Stimulated activated CD8-positive, alpha-beta memory T cell treated with anti-CD3 and anti-CD28 coated beads, Interleukin-12 subunit alpha, Interleukin-12 subunit beta, amount 100 ng/mL, for 1 hour (primary cell): ENCODE results near the gene LRRC4C.

Source experiments
- DNase-seq: peaks from one replicate; pipeline ENCODE4 v3.0.0-alpha.2; 2020; ENCODE audit warnings: low read depth

LRRC4C gene

DNA sequence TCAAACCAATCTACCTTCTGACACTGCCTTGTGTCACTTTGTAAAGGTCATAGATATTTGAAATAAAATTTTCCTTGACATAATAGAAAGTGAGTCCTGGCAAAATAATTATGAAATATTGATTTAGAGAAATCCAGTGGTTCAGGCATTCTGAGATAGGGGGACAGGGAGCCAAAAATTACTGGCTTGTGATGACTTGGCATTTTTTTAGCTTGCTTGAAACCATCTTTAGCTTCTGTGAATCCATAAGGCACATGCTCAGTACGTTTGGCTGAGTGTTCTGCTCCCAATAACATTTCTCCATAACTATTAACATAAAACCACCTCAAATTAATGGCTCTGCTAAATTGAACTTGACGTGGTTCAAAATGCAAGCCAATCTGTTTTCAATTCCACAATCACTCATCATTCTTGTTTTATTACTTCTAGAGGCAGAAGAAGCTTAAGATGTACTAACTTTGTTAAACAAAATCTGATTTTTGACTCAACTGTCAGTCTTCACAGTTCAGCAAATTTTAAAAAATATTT is 209.0 kb downstream of the LRRC4C start:
- no peak for DNase-seq

DNA sequence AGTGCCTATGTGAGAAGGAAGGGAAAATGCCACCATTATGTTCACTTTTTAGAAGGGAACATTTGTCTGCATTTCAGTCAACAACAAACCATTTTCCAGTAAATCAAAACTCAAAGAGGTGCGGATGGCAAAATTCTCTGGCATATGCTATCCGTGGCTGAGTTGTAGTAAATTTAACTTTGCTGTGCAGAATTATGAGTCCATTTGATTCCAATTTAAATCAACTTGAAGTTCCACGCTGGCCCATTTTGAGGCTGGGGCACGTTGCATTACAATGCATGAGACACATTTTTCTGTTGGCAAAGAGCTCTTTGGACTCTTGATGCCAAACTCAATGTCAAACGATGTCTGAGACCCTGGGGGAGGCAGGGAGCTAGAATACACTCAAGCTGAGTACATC is 211.8 kb downstream of the LRRC4C start:
- DNase-seq: no peak

DNA sequence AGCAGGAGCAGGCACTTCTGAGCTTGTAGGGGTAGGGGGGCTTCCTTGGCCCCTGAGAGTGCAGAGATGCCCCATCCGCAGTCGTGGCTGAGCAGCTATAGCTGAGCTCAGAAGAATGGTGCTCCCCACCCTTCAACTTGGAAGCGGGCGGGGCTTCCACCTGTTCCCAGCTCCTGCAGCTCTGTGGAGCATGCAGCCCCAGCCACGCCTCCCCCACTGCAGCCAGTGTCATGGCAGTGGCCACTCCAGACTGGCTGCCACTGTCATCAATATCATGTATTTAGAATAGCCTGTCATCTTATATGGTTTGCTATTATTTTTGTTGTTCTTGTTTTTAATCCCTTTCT is 213.1 kb downstream of the LRRC4C start:
- no peak for DNase-seq

DNA sequence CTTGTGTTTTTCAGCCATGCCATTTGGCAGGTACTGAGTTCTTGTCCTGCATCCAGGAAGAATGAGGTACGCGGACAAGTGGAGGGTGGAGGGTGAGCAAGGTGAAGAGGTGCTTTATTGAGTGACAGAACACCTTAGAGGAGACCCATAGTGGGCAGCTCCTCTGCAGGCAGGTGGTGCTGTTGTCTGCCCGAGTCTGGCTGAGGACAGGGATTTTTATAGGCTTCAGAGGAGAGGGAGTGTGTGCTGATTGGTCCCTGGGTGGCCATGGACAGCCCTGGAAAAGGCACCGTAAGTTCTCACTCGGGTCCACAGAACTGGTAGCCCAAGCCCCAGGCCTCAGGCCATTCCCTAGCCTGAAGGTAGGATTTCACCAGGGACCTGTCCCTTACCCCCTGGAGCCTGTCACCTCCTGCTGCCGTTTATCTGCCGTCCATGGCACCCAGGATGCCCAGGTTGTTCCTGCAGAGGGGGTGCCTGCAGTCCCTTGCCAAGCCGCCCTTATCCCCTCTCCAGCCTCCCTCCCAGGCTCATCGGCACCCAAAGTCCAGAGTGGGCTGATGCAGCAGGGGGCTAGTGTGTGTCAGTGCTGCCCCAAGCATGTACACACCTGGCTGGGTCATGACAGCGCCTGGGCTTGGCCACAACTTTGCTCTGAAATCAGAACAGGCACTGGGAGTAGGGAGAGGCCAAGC is 213.6 kb downstream of the LRRC4C start:
- DNase-seq: no peak

DNA sequence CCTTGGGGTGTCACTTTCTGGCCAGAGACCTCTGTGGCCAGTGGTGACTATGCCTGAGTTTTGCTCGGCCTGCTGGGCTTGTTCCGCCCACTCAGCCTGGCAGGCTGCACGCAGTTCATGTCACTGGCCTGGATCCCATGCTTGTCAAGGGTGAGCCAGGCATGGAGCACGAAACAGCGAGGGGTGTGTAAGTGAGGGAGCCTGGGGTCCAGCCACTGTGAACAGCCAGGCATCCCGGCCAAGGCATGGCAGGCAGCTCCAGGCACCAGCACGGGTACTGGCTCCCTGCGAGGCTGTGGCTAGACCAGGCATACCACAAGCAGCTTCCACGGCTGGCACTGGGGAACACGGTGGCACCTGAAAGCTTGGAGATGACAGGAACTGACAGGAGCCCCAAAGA is 214.3 kb downstream of the LRRC4C start:
- DNase-seq: no peak

DNA sequence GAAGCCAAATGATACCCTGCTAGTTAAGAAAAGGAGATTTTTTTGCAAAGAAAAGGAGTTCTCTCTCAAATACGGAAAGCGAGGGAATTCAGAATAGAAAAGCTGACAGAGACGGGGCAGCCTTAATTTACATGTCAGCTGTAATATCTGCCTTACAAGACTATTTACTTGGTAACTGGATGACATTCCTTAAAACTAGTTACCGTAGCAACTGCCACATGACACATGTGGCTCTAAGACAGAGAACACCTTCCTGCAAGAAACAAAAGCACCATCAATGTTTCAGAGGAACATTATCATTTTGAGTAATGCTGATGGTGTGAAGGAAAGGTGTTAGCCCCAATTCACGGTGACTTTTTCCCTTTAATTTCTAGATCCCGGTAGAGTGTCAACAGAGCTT is 222.1 kb downstream of the LRRC4C start:
- no peak for DNase-seq

DNA sequence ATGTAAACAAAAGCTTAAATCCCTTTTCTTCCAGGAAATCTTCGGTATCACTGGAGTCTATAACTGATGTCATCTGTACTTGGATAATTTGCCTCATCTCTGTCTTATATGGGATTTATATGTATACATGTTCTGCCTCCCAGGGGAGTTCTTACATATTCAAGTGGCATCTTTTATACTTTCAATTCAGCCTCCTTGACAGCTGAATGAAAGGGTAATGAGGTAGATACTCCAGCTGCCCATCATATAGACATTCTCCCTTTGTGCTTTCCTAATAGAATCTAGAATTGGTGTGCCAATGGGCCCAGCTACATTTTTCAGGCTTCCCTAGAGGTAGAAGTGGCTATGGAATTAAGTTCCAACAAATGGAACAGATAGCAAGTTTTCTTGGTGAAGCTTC is 223.8 kb downstream of the LRRC4C start:
- DNase-seq: no peak

DNA sequence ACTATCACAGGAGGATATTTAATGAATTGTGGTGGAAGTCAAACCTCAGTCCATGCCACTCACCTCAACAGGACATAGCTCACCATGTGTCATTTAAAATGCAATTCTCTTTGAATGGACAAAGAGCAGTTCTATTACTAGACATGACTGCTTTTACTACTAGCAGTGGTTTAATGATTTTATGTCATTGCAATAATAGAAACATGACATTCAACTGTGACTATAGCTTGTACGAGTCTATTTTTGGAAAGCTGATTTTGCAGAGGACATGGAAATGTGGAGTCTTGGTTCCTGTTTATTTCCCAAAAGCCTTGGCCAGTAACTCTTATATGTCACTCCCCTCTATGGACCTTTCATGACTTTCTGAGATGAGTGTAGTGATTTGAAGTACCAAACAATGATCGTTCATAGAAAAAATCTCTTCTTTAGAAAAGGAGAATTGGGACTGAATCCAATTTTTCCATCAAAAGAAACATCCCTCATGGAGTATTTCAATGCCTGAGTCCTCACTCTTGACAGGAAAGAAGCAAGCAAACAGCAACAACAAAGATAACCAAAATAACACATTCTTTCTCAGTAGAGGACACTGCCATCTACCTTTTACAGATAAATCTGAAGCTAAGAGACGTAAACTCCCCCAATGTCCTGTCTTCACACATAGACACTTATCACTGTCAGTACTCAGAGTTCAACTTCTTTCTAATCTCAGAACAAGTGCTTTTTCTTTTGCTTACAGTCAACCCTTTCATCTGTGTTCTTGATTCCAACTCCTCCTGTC is 233.4 kb downstream of the LRRC4C start:
- no peak for DNase-seq

DNA sequence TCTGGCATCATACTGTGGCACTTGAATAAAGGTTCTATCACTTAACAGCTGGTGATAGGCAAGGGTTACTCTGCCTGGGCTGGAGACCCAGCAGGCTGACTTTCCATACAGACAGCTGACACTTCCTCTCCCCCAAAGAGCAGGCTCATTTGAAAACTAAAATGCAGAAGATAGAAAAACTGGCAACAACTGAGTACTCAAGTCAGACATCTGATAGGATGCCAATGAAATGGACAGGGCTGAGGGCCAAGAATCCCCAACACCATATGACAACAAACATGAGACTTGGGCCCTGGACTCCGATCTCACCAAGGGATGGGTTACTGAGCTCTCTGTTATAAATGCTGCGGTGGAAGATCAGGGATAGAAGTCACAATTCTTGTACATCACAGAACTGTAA is 237.2 kb downstream of the LRRC4C start:
- DNase-seq: no peak

DNA sequence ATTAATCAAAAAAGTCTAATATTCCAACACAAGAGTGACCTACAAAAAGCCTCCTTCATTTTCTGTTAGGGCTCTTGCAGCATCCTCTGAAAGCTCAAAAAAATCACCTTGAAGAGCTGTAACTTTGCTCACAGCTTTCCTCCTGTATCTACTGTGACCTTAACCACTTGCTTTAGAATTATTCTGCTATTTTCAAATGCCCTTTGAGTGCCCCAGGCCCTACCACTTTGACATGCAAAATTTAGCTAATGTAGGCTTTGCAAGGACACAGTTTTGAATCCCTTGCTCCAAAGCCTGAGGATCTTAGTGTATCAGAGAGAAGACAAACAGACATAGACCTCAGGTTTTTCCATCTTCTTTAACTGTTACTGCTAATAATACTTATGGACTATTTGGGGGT is 253.1 kb downstream of the LRRC4C start:
- no peak for DNase-seq

DNA sequence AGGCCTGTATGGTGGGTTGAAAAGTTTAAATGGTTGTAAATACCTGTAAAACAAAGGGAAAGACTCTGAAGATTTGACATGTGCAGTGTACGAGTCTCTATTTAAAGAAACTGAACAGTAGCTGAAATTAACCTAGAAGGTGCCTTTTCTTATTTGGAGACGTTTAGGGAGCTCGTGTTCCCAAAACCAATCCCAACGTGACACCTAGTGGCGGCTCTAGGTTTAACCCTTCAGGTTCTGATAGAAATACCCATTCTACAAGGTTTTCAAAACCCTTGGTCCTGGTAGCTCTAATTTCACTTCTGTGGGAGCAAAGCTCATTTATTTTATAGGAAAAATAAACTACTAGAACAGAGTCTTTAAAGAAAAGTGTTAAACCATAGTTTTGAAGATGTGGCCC is 258.3 kb downstream of the LRRC4C start:
- DNase-seq: no peak

DNA sequence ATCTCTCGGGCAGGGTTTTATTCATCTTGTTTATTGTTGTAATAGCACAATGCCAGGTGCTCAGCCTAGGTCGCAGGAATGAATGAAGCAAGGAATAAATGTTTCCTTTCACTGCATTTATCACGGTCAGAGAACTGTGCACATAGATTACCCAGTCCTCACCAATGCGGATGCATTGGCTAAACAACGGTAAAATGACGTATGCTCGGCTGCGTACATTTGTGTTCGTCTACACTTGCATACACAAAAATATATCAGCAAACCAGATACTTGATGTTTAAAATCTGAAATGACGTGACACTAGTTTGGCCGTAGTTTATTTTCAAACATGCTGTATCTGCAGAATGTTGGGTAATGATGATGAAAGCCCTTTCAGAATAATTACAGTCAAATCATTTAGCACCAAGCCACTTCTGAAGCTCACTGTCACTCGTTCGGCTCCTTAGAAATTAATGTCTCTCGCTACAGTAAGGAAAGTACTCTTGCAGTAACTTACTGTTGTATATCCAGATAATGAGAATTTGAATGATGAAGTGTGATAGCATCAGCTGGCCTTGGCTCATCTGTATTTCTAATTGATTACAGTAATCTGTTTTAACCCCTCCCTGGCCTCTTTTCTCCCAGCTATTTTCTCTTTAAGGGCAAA is 268.9 kb downstream of the LRRC4C start:
- DNase-seq: no peak

DNA sequence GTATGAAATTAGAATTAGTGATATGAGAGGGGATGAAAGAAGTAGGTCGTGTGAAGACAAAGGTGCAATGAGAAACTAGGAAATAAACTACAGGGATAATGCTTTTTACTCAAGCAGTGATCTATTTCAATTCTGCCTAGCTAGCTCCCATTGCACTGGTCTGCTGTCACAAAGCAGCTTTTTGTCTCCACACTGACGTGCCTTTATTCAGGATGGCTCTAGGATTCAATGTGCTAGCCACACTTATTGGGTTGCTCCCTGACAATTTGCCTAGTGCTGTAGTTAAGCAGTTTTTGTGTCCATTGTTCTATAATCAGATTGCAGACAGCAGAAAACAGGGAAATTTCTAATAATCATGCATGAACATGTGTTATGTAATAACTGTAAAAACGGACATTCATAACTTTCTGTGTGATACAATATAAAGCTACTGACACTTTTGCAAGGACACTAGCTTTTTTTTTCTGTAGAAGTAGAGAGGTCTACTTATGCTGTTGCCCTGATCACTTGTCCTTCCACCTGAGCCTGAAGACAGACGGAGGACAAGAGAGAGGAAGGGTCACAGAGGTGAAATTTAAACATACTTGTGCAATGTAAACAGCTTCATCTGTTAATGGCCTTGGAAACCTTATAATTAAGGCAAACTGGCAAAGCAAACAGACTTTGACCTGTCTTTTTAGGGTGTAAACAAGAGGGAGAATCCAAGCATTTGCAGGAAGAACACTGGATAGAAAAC is 269.6 kb downstream of the LRRC4C start:
- DNase-seq: no peak

DNA sequence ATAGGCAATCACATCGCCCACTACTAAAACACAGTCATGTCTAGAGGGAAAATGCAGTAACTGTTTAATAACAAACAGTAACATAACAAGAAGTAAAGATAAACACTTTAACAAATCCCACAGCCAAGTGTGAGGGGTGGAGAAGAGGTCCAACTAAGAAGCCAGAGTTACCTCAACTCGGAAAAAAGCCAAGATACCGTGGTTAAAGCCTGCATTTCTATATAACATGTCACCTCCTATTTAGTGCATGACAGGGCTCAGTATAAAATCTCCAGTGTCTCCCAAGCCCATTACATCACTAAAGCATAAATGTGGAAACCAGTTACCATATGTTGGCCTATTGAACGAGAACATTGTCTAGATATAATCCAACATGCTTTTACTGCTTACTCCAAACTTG is 281.7 kb downstream of the LRRC4C start:
- DNase-seq: no peak

DNA sequence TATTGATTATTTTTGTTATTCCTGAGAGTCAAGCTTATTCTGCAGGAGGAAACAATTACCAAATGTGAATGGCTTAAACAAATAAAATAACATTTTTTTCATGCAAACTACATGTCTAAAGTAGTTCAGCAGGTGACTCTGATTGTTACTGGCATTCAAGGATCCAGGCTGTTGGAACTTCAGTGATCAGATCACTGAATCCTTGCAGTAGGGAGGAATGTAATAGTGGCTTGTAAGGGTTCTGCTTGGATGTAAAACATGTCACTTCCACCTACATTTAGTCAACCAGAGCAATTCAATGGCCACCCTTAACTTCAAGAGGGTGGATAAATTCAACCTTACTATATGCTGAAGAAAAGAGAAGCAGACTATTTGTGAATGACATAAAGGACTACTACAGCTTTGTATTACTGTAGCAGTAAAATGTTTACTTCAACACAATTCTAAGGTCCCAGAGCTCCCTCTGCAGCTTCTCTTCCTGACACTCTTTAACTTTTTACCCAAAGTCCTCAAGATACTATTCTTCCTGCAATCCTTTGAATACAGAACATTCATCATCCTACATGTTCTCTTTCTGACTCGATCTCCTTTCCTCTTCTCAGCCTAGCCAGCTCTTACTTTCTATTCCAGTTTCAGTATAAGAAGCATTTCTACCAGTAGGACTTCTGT is 284.0 kb downstream of the LRRC4C start:
- no peak for DNase-seq

DNA sequence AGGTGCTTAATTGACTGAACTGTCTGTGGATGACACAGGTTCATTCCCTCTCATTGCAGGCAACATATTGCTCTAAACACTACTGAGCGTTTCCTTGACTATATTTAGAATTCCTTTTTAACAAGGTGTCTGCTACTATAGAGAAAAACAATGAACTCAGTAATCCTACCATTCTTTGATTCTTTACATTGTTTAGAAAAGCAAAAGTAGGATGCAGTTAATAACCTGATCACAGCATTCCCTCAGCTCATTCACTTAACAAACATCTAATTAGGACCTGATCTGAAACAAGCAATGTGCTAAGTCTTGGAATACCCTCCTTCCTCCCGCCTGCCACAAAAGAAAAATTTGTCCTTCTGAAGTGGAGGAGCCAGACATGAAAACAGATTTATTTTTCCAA is 313.1 kb downstream of the LRRC4C start:
- no peak for DNase-seq

DNA sequence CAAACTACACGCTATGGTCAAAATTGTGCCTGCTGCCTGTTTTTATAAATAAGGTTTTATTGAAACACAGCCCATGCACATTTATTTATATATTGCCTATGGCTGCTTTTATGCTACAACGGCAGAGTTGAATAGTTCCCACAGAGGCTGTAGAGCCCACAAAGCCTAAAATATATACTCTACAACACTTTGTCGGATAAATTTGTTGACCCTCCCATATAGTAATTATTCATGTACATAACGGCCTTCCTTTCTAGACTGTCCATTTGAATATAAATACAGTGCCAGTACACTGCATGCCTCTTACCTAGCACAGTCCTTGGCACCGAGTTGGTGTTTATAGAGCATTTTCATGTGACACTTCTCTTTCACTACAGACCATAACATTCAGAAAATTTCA is 314.0 kb downstream of the LRRC4C start:
- DNase-seq: no peak

DNA sequence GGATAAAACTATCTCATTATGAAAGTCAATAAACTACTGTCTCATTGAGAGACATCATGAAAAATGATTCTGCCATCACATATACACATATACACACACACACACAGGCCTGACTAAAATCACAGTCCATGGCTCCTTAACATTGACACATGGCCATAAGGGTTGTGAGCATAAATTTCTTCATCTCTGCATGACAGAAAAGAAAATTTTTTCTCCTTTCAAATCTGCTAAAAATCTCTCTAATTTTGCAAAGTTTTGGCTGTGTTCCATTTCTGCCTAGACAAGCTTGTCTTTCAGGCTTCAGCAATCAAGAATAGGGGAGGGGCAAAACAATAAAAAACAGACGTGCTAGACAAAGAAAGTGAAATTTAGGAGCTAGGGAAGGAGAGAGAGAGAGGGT is 324.5 kb downstream of the LRRC4C start:
- no peak for DNase-seq

DNA sequence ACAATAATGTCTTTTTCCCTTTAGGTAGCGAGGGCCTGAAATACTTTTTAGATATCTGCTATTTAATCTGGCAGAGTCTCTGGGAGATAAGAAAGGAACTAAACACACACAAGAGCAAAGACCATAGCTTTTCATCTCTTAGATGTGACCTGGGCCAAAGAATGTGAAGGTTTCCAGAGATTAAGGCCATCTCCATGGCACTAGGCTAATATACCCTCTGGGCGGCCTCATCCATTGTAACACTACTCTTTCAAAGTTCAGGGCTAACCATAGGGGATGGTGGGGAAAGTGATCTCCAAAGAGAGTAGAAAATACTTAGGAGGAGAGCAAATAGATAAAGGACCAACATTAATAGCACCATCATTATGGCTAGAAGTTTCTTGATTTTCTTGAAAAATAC is 326.4 kb downstream of the LRRC4C start:
- DNase-seq: no peak

DNA sequence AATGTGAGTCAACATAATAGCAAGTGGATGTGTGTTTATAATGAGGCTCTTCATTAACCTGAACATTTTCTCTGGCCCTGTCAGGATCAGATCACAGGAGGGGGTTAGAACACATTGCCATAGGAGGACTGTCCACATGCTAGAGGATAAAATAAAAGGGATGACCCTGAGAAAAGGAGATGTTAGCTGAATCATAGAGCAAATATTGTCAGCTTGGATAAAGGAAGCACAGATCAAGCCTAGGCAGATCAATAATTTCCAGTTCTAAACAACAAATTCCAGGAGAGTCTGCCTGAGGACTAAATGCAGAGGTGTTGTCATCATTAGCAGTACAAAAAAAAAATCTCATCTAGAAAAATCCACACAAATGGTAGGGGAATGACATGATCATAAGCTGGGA is 337.9 kb downstream of the LRRC4C start:
- DNase-seq: no peak

DNA sequence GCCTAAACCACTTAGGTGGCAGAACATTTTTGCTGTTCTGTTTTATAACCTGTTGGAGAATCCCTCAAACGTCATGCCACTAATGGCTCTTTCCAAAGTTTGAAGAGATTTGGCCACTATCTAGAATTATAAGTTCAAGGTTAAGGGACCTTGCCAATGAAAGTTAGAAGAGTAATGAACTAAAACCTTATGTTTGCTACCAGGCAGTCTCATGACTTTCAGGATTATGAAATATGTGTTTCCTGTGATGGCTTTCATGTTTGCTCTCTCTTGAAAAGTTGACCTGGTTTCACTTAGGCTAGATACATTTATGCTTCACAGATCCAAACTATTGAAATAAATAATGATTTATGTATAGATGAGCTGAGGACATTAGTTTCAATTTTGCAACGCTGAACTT is 340.0 kb downstream of the LRRC4C start:
- no peak for DNase-seq

DNA sequence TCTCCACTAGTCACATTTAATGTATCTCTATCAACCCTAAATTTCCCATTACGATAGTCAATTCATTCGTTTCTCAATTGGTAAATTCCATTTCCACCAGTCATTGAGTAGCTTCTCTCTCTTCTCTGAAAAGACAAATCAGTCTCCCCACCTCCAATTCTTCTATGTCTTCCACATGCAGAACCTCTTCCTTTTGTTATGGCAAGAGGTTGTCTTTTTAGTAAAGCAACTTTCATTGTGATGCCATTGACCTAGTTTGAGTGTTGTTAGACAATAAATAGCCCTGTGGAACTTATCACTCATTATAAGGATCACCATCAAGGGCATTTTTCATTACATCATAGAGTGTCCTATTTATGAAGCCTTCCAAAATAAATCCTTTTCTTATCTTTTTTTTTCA is 340.9 kb downstream of the LRRC4C start:
- no peak for DNase-seq
